H1 (cell line): ENCODE measurements around the gene ASPDH.

Source experiments
- CTCF ChIP-seq, 3 experiments: IDR thresholded peaks; 1 replicate in 2 of 3; 2 replicates in 1 of 3; pipeline versions ENCODE4 v1.5.1 to v1.6.1; 2011; ENCODE audit warnings: low read length in 3 of 3, mild to moderate bottlenecking in 3 of 3, inconsistent platforms in 2 of 3, low read depth in 1 of 3, moderate library complexity in 1 of 3; ENCODE audit not compliant: insufficient read depth in 1 of 3; ENCODE audit errors: control extremely low read depth in 1 of 3
- EZH2 ChIP-seq: fragments of 200-600 bp; sonication (generic); IDR thresholded peaks from 2 replicates; pipeline ENCODE4 v1.7.1; 2012; ENCODE audit warnings: low read depth, mild to moderate bottlenecking, moderate library complexity, low read length, inconsistent platforms; ENCODE audit not compliant: severe bottlenecking
- JUND ChIP-seq: IDR thresholded peaks from 2 replicates; pipeline ENCODE4 v1.6.1; 2011; ENCODE audit warnings: mild to moderate bottlenecking, improper control_type of control experiment, low read length

GRCh38 chr19:50510121-50510670 is 3.5 kb downstream of the ASPDH start:
- TF ChIP-seq JUND (no peak), CTCF (IDR thresholded peaks at IDR 0.05; ENCODE audit: control extremely low read depth in 1 of 3, insufficient read depth in 1 of 3, low read depth in 1 of 3, low read length in 3 of 3) (no peak), EZH2 (no peak)
